H1 (cell line): ENCODE data around the gene NUP210L. TPM values are rescaled to one million over a fixed set of nuclear protein-coding genes. Genes with fewer than 3 reads are reported as not detected.

Source experiments
- CTCF ChIA-PET: fragments of 300-600 bp; sonication (Branson Sonifier 250); formaldehyde crosslinking; loops from one replicate; lab custom pipeline; 2021; ENCODE audit not compliant: partially characterized antibody; lab: Charles Lee
- POLR2A ChIA-PET: fragments of 300-600 bp; sonication (Branson Sonifier 250); formaldehyde crosslinking; loops from one replicate; lab custom pipeline; 2021; ENCODE audit warnings: inconsistent platforms; ENCODE audit not compliant: partially characterized antibody; lab: Charles Lee
- DNase-seq, 2 experiments: peaks; one replicate each; pipeline versions ENCODE4 v3.0.0 to v3.0.0-alpha.2; 2010 to 2022; ENCODE audit warnings: low spot score in 2 of 2, low read depth in 1 of 2, mixed read lengths in 1 of 2
- FAIRE-seq: peaks from 2 replicates; lab custom pipeline; 2011; peaks lifted over from hg19 to GRCh38; lab: Jason Lieb, UNC
- H2AFZ ChIP-seq: 2 replicates; pipeline ENCODE4 v1.8.1; 2012; ENCODE audit warnings: low read length, inconsistent platforms
- H2AK5ac ChIP-seq: 2 replicates; pipeline ENCODE4 v1.6.1; 2013; ENCODE audit warnings: low read depth, low read length
- H2BK120ac ChIP-seq: replicated peaks from 2 replicates; pipeline ENCODE3; 2013; ENCODE audit warnings: low read depth, low read length, inconsistent platforms
- H2BK12ac ChIP-seq: 2 replicates; pipeline ENCODE4 v1.6.1; 2013; ENCODE audit warnings: low read depth, low read length
- H2BK15ac ChIP-seq: 2 replicates; pipeline ENCODE4 v1.6.1; 2013; ENCODE audit warnings: low read length
- H2BK20ac ChIP-seq: 2 replicates; pipeline ENCODE4 v1.6.1; 2013; ENCODE audit warnings: low read length
- H2BK5ac ChIP-seq: 2 replicates; pipeline ENCODE4 v1.6.1; 2013; ENCODE audit warnings: low read depth, low read length
- H3K14ac ChIP-seq: 2 replicates; pipeline ENCODE4 v1.6.1; 2013; ENCODE audit warnings: inconsistent platforms; ENCODE audit not compliant: insufficient read length
- H3K18ac ChIP-seq: 2 replicates; pipeline ENCODE4 v1.6.1; 2013; ENCODE audit warnings: low read length; ENCODE audit errors: extremely low read depth
- H3K23ac ChIP-seq: 2 replicates; pipeline ENCODE4 v1.6.1; 2013; ENCODE audit warnings: inconsistent platforms; ENCODE audit not compliant: insufficient read length
- H3K23me2 ChIP-seq: 2 replicates; pipeline ENCODE4 v1.6.1; 2013; ENCODE audit warnings: low read depth, low read length
- H3K27ac ChIP-seq: 2 replicates; pipeline ENCODE4 v1.6.1; 2011; ENCODE audit warnings: low read depth, low read length, inconsistent platforms
- H3K27me3 ChIP-seq, 4 experiments: replicated peaks in 1 of 4; 1 replicate in 1 of 4; 2 replicates in 3 of 4; pipeline versions ENCODE4 v1.6.1 to v1.8.1; 2011 to 2013; ENCODE audit warnings: low read length in 3 of 4, mild to moderate bottlenecking in 3 of 4, inconsistent platforms in 2 of 4, mixed read lengths in 2 of 4, moderate library complexity in 1 of 4; ENCODE audit not compliant: control insufficient read depth in 3 of 4, insufficient read depth in 3 of 4; ENCODE audit errors: extremely low read depth in 1 of 4
- H3K36me3 ChIP-seq, 4 experiments: 2 replicates each; pipeline versions ENCODE4 v1.6.1 to v1.8.1; 2011 to 2013; ENCODE audit warnings: mild to moderate bottlenecking in 4 of 4, low read length in 3 of 4, moderate library complexity in 2 of 4, control low read depth in 1 of 4, inconsistent platforms in 1 of 4; ENCODE audit not compliant: insufficient read depth in 4 of 4, control insufficient read depth in 2 of 4
- H3K4ac ChIP-seq: replicated peaks from 2 replicates; pipeline ENCODE3; 2013; ENCODE audit warnings: low read length, low read depth, mixed read lengths, inconsistent platforms; ENCODE audit not compliant: insufficient read length
- H3K4me1 ChIP-seq, 4 experiments: replicated peaks in 1 of 4; 1 replicate in 1 of 4; 2 replicates in 3 of 4; pipeline versions ENCODE4 v1.6.1 to v1.8.1; 2011 to 2013; ENCODE audit warnings: low read length in 3 of 4, inconsistent platforms in 2 of 4, mixed read lengths in 1 of 4; ENCODE audit not compliant: insufficient read depth in 4 of 4, control insufficient read depth in 3 of 4
- H3K4me2 ChIP-seq, 2 experiments: 2 replicates each; pipeline versions ENCODE4 v1.6.1 to v1.8.1; 2011 to 2013; ENCODE audit warnings: low read depth in 2 of 2, low read length in 2 of 2, control low read depth in 1 of 2, inconsistent platforms in 1 of 2, mild to moderate bottlenecking in 1 of 2; ENCODE audit not compliant: insufficient read depth in 1 of 2
- H3K4me3 ChIP-seq, 4 experiments: fragments of 200-600, 300-600 bp in 1 of 4; sonication (generic), shearing (Covaris generic), sonication (Bioruptor Twin) in 1 of 4; 2 replicates each; pipeline versions ENCODE4 v1.5.1 to v1.8.1; 2011 to 2016; ENCODE audit warnings: low read length in 4 of 4, low read depth in 3 of 4, control low read depth in 2 of 4, inconsistent platforms in 2 of 4, mild to moderate bottlenecking in 2 of 4, mixed read lengths in 1 of 4, moderate library complexity in 1 of 4; ENCODE audit not compliant: insufficient read depth in 2 of 4; ENCODE audit errors: extremely low read depth in 1 of 4
- H3K56ac ChIP-seq: replicated peaks from 2 replicates; pipeline ENCODE3; 2013; ENCODE audit warnings: low read depth, mild to moderate bottlenecking, mixed read lengths, low read length, inconsistent platforms; ENCODE audit not compliant: insufficient read length
- H3K79me1 ChIP-seq: 2 replicates; pipeline ENCODE4 v1.6.1; 2013; ENCODE audit warnings: low read depth, low read length, control low read depth
- H3K79me2 ChIP-seq, 2 experiments: 2 replicates each; pipeline versions ENCODE4 v1.6.1 to v1.8.1; 2012 to 2013; ENCODE audit warnings: low read length in 2 of 2, mild to moderate bottlenecking in 2 of 2, inconsistent platforms in 1 of 2; ENCODE audit not compliant: insufficient read depth in 2 of 2, control insufficient read depth in 1 of 2
- H3K9ac ChIP-seq, 4 experiments: replicated peaks in 1 of 4; 1 replicate in 1 of 4; 2 replicates in 3 of 4; pipeline versions ENCODE4 v1.6.1 to v1.8.1; 2011 to 2013; ENCODE audit warnings: low read depth in 3 of 4, low read length in 3 of 4, control low read depth in 2 of 4, mild to moderate bottlenecking in 2 of 4, moderate library complexity in 2 of 4, inconsistent platforms in 1 of 4; ENCODE audit errors: extremely low read depth in 1 of 4
- H3K9me3 ChIP-seq, 2 experiments: 2 replicates each; pipeline versions ENCODE4 v1.6.1 to v1.8.1; 2012 to 2013; ENCODE audit warnings: mild to moderate bottlenecking in 2 of 2, moderate library complexity in 2 of 2, control low read depth in 1 of 2, inconsistent platforms in 1 of 2, low read depth in 1 of 2, low read length in 1 of 2, mixed read lengths in 1 of 2; ENCODE audit not compliant: insufficient read depth in 2 of 2
- H4K20me1 ChIP-seq, 2 experiments: replicated peaks in 1 of 2; 2 replicates each; pipeline versions ENCODE3 to v1.8.1; 2011 to 2013; ENCODE audit warnings: inconsistent platforms in 2 of 2, low read length in 2 of 2, mild to moderate bottlenecking in 1 of 2; ENCODE audit not compliant: insufficient read depth in 2 of 2, control insufficient read depth in 1 of 2
- H4K5ac ChIP-seq: 2 replicates; pipeline ENCODE4 v1.6.1; 2013; ENCODE audit warnings: low read length, low read depth, mixed read lengths, inconsistent platforms; ENCODE audit not compliant: insufficient read length
- H4K8ac ChIP-seq: 2 replicates; pipeline ENCODE4 v1.8.0; 2013; ENCODE audit warnings: mild to moderate bottlenecking, moderate library complexity, low read length, inconsistent platforms; ENCODE audit not compliant: insufficient read depth; ENCODE audit errors: extremely low read depth
- H4K91ac ChIP-seq: replicated peaks from 2 replicates; pipeline ENCODE3; 2013; ENCODE audit warnings: low read length, mixed read lengths, inconsistent platforms; ENCODE audit not compliant: insufficient read length
- CBX5 ChIP-seq: fragments of 300-800, 300-1000 bp; sonication (generic); IDR thresholded peaks from 2 replicates; pipeline ENCODE4 v1.7.1; 2016; ENCODE audit warnings: antibody characterized with exemption, low read length, low read depth
- HDAC6 ChIP-seq: IDR thresholded peaks from one replicate; pipeline ENCODE4 v1.7.1; 2012; ENCODE audit warnings: low read depth, mild to moderate bottlenecking, inconsistent platforms, low read length, moderate library complexity
- WGBS, 2 experiments: shearing (Covaris generic) in 1 of 2; methylation state at CpG; one replicate each; pipeline versions ENCODE4 v1.1.6 to v1.1.7; 2013 to 2015; ENCODE audit warnings: low lambda C conversion rate in 2 of 2, mixed read lengths in 2 of 2, inconsistent platforms in 1 of 2, low coverage in 1 of 2, missing lambda C conversion rate in 1 of 2; ENCODE audit not compliant: insufficient replicate concordance in 2 of 2, insufficient coverage in 1 of 2, insufficient read length in 1 of 2; ENCODE audit errors: extremely low coverage in 1 of 2, missing lambda C conversion rate in 1 of 2; 5-methylcytosine and 5-hydroxymethylcytosine counted together
- polyA plus RNA-seq, 7 experiments: library from polyadenylated mRNA; depleted of rRNA in 3 of 7; stranded (reverse) in 5 of 7; unstranded in 2 of 7; fragments of >200 nt in 5 of 7; fragments of 200-250 nt in 2 of 7; gene quantifications; 1 replicate in 5 of 7; 2 replicates in 1 of 7; 4 replicates in 1 of 7; pipeline versions ENCODE4 v1.2.1 to v1.2.3, GENCODE V29; 2011 to 2013; ENCODE audit warnings: missing spikeins in 2 of 7, mixed read lengths in 2 of 7
- total RNA-seq: library from RNA; stranded (reverse); fragmentation: NEBNext Ultra II Directional; extraction: Animal tissue kit (Norgen Biotek cat#: 25700); gene quantifications from 2 replicates; pipeline ENCODE4 v1.2.1, GENCODE V29; 2021

Gene NUP210L
- total and polyA plus RNA-seq, 2 of the 8 experiments (the other 6 are each of a cell fraction or from before 2014, with no cell fraction given) = not detected

- Histone ChIP-seq H3K14ac (no peak overlapping the region), H4K91ac (no peak overlapping the region), H2AK5ac (no peak overlapping the region), H3K56ac (no peak overlapping the region), H2BK20ac (no peak overlapping the region), H3K23me2 (no peaks in the 10 kb centered on the region), H2BK5ac (no peak overlapping the region), H3K9ac (no peak overlapping the region), H2AFZ (no peak overlapping the region), H3K23ac (no peak overlapping the region), H3K9me3 (no peaks in the 10 kb centered on the region), H2BK120ac (no peak overlapping the region), H3K4me1 (no peaks in the 10 kb centered on the region), H3K4me3 (no peak overlapping the region), H2BK12ac (no peak overlapping the region), H4K20me1 (no peaks in the 10 kb centered on the region), H2BK15ac (no peak overlapping the region), H3K27me3 (no peaks in the 10 kb centered on the region), H3K36me3 (no peaks in the 10 kb centered on the region), H3K27ac (no peak overlapping the region), H3K79me2 (no peaks in the 10 kb centered on the region), H3K79me1 (no peaks in the 10 kb centered on the region), H3K4me2 (no peak overlapping the region), H3K4ac (no peak overlapping the region), H4K5ac (no peak overlapping the region), H3K18ac (no peak overlapping the region), H4K8ac (no peak overlapping the region)
- 93% methylated on average over 3 of the region's 3 CpGs; no CpG with 5 or more reads in 1 of the 2 experiments for WGBS, 2 experiments
- ChIA-PET POLR2A (interaction anchor here (2.9 to 8.2 kb wide), 2 partner anchors 14 to 15 kb away, joined by 11 to 137 read pairs; partner anchors contain the start of gene RPS27), CTCF (no interaction called here)
- no peak for DNase-seq
- no peak for FAIRE-seq
- TF ChIP-seq CBX5 (no peak), HDAC6 (no peak)
These were observed 148.7 kb downstream of the NUP210L start for GRCh38 chr1:154006136-154006535.
